CD4-positive, alpha-beta T cell (primary cell): ENCODE measurements around the gene RAB28. TPM values are rescaled to one million over a fixed set of nuclear protein-coding genes. Genes with fewer than 3 reads are reported as not detected.
"Not testable (repeated sequence)": the region's sequence is repeated elsewhere in the genome, so short reads cannot be mapped to it uniquely, and the experiment has no call there.

Experiments
- ATAC-seq: fragments of 200-7000 bp; cut with Tn5 transposase; one replicate; pipeline ENCODE4 v1.10.0; 2022; ENCODE audit warnings: mild to moderate bottlenecking; ENCODE audit not compliant: poor library complexity
- CTCF ChIA-PET: fragments of 350-600 bp; sonication (Branson Sonifier 250); formaldehyde crosslinking; loops from one replicate; lab custom pipeline; 2021; ENCODE audit warnings: antibody characterized with exemption, inconsistent platforms; lab: Charles Lee
- POLR2A ChIA-PET: fragments of 350-600 bp; sonication (Branson Sonifier 250); formaldehyde crosslinking; loops from one replicate; lab custom pipeline; 2021; ENCODE audit warnings: antibody characterized with exemption, inconsistent platforms; lab: Charles Lee
- DNase-seq, 14 experiments: peaks; one replicate each; pipeline ENCODE4 v3.0.0-alpha.2; 2013 to 2020; ENCODE audit warnings: mixed read lengths in 2 of 14
- H3K27ac ChIP-seq, 2 donors: one replicate each; pipeline versions ENCODE4 v1.5.1 to v1.7.0; 2013; ENCODE audit warnings: low read length in 2 of 2, low read depth in 1 of 2, mild to moderate bottlenecking in 1 of 2
- H3K27me3 ChIP-seq, 2 experiments: 1 replicate in 1 of 2; 2 replicates in 1 of 2; pipeline versions ENCODE4 v1.6.1 to v1.7.0; 2013; ENCODE audit warnings: low read length in 2 of 2, control low read depth in 1 of 2, mild to moderate bottlenecking in 1 of 2, moderate library complexity in 1 of 2; ENCODE audit not compliant: insufficient read depth in 2 of 2, control insufficient read depth in 1 of 2
- H3K36me3 ChIP-seq: one replicate; pipeline ENCODE4 v1.6.1; 2013; ENCODE audit warnings: low read length, control low read depth; ENCODE audit not compliant: insufficient read depth
- H3K4me1 ChIP-seq: one replicate; pipeline ENCODE4 v1.6.1; 2013; ENCODE audit warnings: low read length, control low read depth; ENCODE audit not compliant: insufficient read depth
- H3K4me3 ChIP-seq: one replicate; pipeline ENCODE4 v1.5.1; 2013; ENCODE audit warnings: mild to moderate bottlenecking, low read length, moderate library complexity
- H3K9me3 ChIP-seq, 2 experiments: 1 replicate in 1 of 2; 2 replicates in 1 of 2; pipeline versions ENCODE4 v1.6.1 to v1.7.0; 2013; ENCODE audit warnings: low read length in 2 of 2, mild to moderate bottlenecking in 2 of 2, control low read depth in 1 of 2, moderate library complexity in 1 of 2; ENCODE audit not compliant: control insufficient read depth in 1 of 2, insufficient read depth in 1 of 2
- H3K27ac Mint-ChIP-seq: one replicate; pipeline ENCODE4 v1.8.0; 2020; ENCODE audit warnings: mixed read lengths
- H3K27me3 Mint-ChIP-seq: one replicate; pipeline ENCODE4 v1.8.0; 2021; ENCODE audit warnings: mixed read lengths
- H3K36me3 Mint-ChIP-seq: one replicate; pipeline ENCODE4 v1.8.0; 2021; ENCODE audit warnings: low read depth, mixed read lengths
- H3K4me1 Mint-ChIP-seq: one replicate; pipeline ENCODE4 v1.8.0; 2021; ENCODE audit warnings: low read depth, mixed read lengths
- H3K4me3 Mint-ChIP-seq: one replicate; pipeline ENCODE4 v1.8.0; 2020; ENCODE audit warnings: mild to moderate bottlenecking, mixed read lengths
- H3K9me3 Mint-ChIP-seq: one replicate; pipeline ENCODE4 v1.8.0; 2020; ENCODE audit warnings: mixed read lengths
- CTCF ChIP-seq: fragments of 200-600 bp; IDR thresholded peaks from one replicate; pipeline ENCODE4 v1.8.0; 2022; ENCODE audit warnings: antibody characterized with exemption, mild to moderate bottlenecking
- intact Hi-C, 2 experiments: fragments of 100-400 bp; cut with DNase I in 1 of 2; cut with micrococcal nuclease in 1 of 2; formaldehyde crosslinking; loops; one replicate each; pipeline versions ENCODE4 v1.15.1 to v1.9.0; 2023 to 2025; cut with DNase I, micrococcal nuclease
- total RNA-seq, 174 experiments: library from RNA in 2 of 174; stranded (reverse) in 2 of 174; gene quantifications; one replicate each; pipeline ENCODE4 v1.2.3 and lab custom pipeline; 2021 to 2026

Gene RAB28
- total RNA-seq, 2 experiments from 2014 or later = 3.9 to 4.2 TPM

- no peak overlapping the region for H3K4me3 Mint-ChIP-seq
- no peak overlapping the region for H3K27ac Mint-ChIP-seq
- TF ChIP-seq CTCF = no peak
- no peaks in the 10 kb centered on the region for H3K36me3 ChIP-seq
- H3K27ac ChIP-seq = no peak overlapping the region
- peaks cover 16% of the 10 kb centered on the region for H3K4me1 Mint-ChIP-seq
- H3K9me3 ChIP-seq = no peaks in the 10 kb centered on the region
- peaks cover 4% of the 10 kb centered on the region for H3K9me3 Mint-ChIP-seq
- no peak for DNase-seq
- ChIA-PET CTCF (no interaction called here), POLR2A (no interaction called here)
- ATAC-seq = no peak
- no peaks in the 10 kb centered on the region for H3K27me3 Mint-ChIP-seq
- H3K4me3 ChIP-seq = no peak overlapping the region
- H3K4me1 ChIP-seq = no peaks in the 10 kb centered on the region
- H3K27me3 ChIP-seq = no peaks in the 10 kb centered on the region
- peaks cover 32% of the 10 kb centered on the region for H3K36me3 Mint-ChIP-seq
- intact Hi-C loops = no loop called here
These were observed 74.8 kb downstream of the RAB28 start for GRCh38 chr4:13409324-13409723.

- H3K27ac ChIP-seq, H3K9me3 Mint-ChIP-seq, H3K4me3 Mint-ChIP-seq, H3K36me3 ChIP-seq, intact Hi-C loops, H3K27me3 ChIP-seq, H3K27ac Mint-ChIP-seq, H3K4me1 Mint-ChIP-seq, DNase-seq, H3K4me1 ChIP-seq, H3K27me3 Mint-ChIP-seq, H3K4me3 ChIP-seq, H3K9me3 ChIP-seq, POLR2A ChIA-PET, ATAC-seq, CTCF ChIA-PET: not testable (repeated sequence)
- H3K36me3 Mint-ChIP-seq = peaks cover 27% of the 10 kb centered on the region
These were observed 78.0 kb downstream of the RAB28 start for GRCh38 chr4:13406156-13406555.

GRCh38 chr4:13403833-13404232, 80.3 kb downstream of the RAB28 start:
- Histone ChIP-seq H3K36me3 (no peaks in the 10 kb centered on the region), H3K4me3 (no peak overlapping the region), H3K27ac (no peak overlapping the region), H3K9me3 (no peaks in the 10 kb centered on the region), H3K4me1 (no peaks in the 10 kb centered on the region), H3K27me3 (no peaks in the 10 kb centered on the region)
- no peak overlapping the region for H3K27ac Mint-ChIP-seq
- intact Hi-C loops = no loop called here
- H3K4me1 Mint-ChIP-seq = no peaks in the 10 kb centered on the region
- no peaks in the 10 kb centered on the region for H3K27me3 Mint-ChIP-seq
- no peak for DNase-seq
- H3K36me3 Mint-ChIP-seq = peaks cover 13% of the 10 kb centered on the region
- H3K9me3 Mint-ChIP-seq = no peaks in the 10 kb centered on the region
- no peak for TF ChIP-seq CTCF
- ATAC-seq = no peak
- ChIA-PET CTCF (no interaction called here), POLR2A (no interaction called here)
- no peak overlapping the region for H3K4me3 Mint-ChIP-seq

- no peaks in the 10 kb centered on the region for H3K27me3 Mint-ChIP-seq
- H3K9me3 Mint-ChIP-seq = no peaks in the 10 kb centered on the region
- H3K27ac ChIP-seq = no peak overlapping the region
- no peak overlapping the region for H3K4me3 ChIP-seq
- no peak for TF ChIP-seq CTCF
- H3K36me3 ChIP-seq = no peaks in the 10 kb centered on the region
- intact Hi-C loops = no loop called here
- H3K4me1 Mint-ChIP-seq = no peaks in the 10 kb centered on the region
- ChIA-PET CTCF (no interaction called here), POLR2A (no interaction called here)
- ATAC-seq (no peak), DNase-seq (no peak)
- peaks cover 11% of the 10 kb centered on the region for H3K36me3 Mint-ChIP-seq
- H3K27ac Mint-ChIP-seq = no peak overlapping the region
- H3K4me1 ChIP-seq = no peaks in the 10 kb centered on the region
- no peak overlapping the region for H3K4me3 Mint-ChIP-seq
- H3K27me3 ChIP-seq = no peaks in the 10 kb centered on the region
- H3K9me3 ChIP-seq = no peaks in the 10 kb centered on the region
These were observed 80.8 kb downstream of the RAB28 start for GRCh38 chr4:13403326-13403725.
